GM19455 (cell line): ENCODE data around the gene SRRD.

ENCODE experiments used
- ATAC-seq: cut with Tn5 transposase; IDR thresholded peaks from one replicate; pipeline ENCODE4 v1.9.1; 2021; ENCODE audit not compliant: unreplicated experiment

Gene SRRD

GRCh38 chr22:26453216-26453615 lies 30.5 kb upstream of the SRRD start:
- ATAC-seq = no peak

- ATAC-seq = no peak
These were observed 29.7 kb upstream of the SRRD start for GRCh38 chr22:26453812-26454500.

GRCh38 chr22:26457661-26458272 lies 25.9 kb upstream of the SRRD start:
- ATAC-seq = no peak

- ATAC-seq = no peak
These were observed 23.5 kb upstream of the SRRD start for GRCh38 chr22:26460202-26460601.

- no peak for ATAC-seq
These were observed 22.4 kb upstream of the SRRD start for GRCh38 chr22:26461188-26461810.

DNA sequence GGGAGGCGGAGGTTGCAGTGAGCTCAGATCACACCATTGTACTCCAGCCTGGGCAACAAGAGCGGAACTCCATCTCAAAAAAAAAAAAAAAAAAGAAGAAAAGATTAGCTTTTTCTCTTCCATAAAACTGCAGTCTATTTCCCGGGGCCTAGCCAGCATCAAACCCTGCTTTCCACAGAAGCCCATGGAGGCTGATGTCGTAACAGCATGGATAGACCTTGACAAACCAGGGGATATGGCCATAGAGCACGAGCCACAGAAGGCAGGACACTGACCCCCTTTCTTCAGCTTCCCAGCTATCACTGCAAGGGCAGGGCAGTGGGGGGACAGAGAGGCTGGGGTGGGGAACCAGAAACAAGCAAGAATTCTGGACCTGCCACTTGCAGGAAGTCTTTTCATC lies 21.6 kb upstream of the SRRD start:
- no peak for ATAC-seq

DNA sequence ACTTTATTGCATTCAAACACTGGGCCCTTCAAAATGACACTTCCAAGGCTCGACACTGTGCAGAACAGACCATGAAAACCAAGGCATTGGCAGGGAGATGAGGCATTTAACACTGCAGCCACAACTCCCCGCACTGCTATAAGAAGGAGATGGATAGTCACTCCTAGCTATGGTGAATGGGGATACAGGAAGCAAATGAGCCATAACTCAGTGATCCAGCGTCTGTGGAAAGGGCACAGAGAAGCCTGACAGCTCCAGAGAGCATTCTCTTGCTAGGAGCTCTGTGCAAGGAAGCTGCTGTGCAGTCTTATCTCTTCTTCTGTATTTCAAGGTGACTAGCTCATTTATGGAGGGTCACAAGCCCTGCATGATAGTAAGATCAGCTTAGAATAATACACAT lies 21.0 kb upstream of the SRRD start:
- no peak for ATAC-seq

- ATAC-seq = no peak
These were observed 20.5 kb upstream of the SRRD start for GRCh38 chr22:26463101-26463661.

- ATAC-seq = no peak
These were observed 20.0 kb upstream of the SRRD start for GRCh38 chr22:26463688-26464087.

DNA sequence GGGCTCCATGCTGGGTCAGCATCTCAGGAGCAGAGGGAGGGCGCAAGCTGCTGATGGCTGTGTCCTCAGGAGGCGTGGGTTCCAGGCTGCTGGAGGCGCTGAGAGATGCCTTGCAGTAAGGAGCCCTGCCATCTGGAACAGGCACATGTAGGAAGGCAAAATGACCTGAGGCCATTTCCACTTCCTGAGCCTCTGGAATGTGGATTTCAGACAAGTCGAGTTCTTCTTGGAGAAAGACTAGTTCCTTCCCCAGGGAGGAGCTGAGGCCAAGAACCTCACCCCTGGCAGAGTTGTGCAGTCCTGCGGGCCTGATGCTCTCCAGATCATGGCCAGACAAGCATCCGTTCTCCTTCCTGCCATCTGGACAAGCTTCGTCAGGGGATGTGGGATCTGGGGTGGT lies 19.4 kb upstream of the SRRD start:
- no peak for ATAC-seq

GRCh38 chr22:26466196-26466595 lies 17.5 kb upstream of the SRRD start:
- no peak for ATAC-seq

- ATAC-seq = no peak
These were observed 12.9 kb upstream of the SRRD start for GRCh38 chr22:26470807-26471206.

- no peak for ATAC-seq
These were observed 12.2 kb upstream of the SRRD start for GRCh38 chr22:26471522-26471921.

- no peak for ATAC-seq
These were observed 9.0 kb upstream of the SRRD start for GRCh38 chr22:26474682-26475081.

DNA sequence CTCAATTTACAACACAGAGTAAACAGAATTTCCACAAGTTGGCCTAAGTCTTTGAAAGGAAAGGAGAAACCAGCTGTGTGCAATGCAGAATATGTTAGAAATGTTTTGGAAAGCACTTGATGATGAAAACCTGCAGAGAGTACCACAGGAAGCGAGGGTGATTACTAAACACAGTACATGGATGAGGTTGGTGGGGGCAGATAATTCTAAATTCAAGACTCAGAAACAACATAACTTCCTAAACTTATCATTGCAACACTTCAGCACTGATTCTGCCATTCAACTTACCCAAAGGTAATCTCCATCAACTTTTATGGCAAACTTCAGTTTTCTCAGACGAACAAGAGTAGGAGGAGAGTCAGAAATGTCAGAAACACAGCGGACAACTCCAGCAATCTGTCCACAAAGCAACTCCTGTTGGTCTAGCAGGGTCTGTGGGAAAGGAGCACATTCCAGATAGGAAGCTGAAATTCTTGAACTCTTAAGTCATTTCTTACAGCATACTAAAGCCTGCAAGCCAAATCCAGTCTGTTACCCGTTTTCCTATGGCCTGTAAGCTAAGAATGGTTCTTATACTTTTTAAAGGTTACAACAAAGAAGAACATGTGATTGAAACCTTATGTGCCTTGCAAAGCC lies 6.9 kb upstream of the SRRD start:
- ATAC-seq = no peak

GRCh38 chr22:26477341-26477731 lies 6.3 kb upstream of the SRRD start:
- no peak for ATAC-seq

- ATAC-seq = no peak
These were observed 4.5 kb upstream of the SRRD start for GRCh38 chr22:26479043-26479791.

GRCh38 chr22:26479792-26480610 lies 3.7 kb upstream of the SRRD start:
- ATAC-seq = no peak

GRCh38 chr22:26480611-26480932 lies 3.1 kb upstream of the SRRD start:
- no peak for ATAC-seq

- no peak for ATAC-seq
These were observed 2.5 kb upstream of the SRRD start for GRCh38 chr22:26481112-26481693.
